ENCODE measurements around the gene CBX1.
"Not testable (repeated sequence)": the region's sequence is repeated elsewhere in the genome, so short reads cannot be mapped to it uniquely, and the experiment has no call there.

Gene CBX1

DNA sequence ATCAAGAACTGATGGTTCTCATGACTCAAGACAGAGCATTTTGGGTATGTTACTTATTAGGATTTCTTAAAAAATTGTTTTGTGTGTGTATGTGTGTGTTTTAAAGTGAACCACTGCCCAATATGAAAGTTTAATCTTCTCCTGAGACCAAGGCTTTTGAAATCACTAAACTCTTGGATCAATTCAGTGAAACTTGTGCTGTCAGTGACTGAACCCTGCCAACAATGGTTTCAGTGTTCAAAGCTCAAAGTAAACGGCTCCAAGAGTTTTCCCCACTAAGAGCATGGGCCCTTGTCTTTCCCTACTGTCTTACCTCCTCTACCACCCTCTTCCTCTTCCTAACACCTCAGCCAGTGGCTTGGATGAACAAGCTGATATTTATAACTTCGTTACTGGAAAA, 31.1 kb downstream of the CBX1 start:
- H3K4me3 Mint-ChIP-seq = no peak overlapping the region
- H3K27ac Mint-ChIP-seq = peak overlapping the region; percentile 24
- ATAC-seq (no peak), DNase-seq (ENCODE audit: low spot score in 2 of 2) (no peak)
- peaks cover 99% of the 10 kb centered on the region for H3K36me3 Mint-ChIP-seq
- no peaks in the 10 kb centered on the region for H3K9me3 Mint-ChIP-seq
- H3K4me1 Mint-ChIP-seq = peaks cover 5% of the 10 kb centered on the region

DNA sequence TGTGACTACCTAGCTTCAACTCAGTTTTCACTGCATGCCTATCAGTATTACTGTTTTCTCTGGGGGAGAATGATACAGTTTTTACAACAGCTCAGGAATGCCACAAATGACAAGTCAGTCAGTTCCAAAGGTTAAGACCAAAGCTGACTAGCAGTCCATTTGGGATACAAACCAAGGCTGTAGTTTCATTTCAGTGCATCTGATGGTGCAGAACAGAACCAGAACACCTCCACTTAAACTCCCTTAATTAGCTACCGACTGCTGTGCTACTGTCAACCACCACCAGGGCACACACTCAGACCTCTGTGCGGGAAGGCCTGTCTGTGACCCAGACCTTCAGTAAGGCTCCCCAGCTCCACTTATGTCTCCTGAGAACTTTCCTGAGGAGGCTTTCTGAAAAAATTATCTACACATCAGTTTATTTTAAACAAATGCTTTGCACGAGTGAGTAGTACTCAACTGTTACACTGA, 32.8 kb downstream of the CBX1 start:
- Mint-ChIP-seq H3K36me3 (peaks cover 99% of the 10 kb centered on the region), H3K4me1 (peaks cover 5% of the 10 kb centered on the region), H3K27ac (no peak overlapping the region), H3K9me3 (no peaks in the 10 kb centered on the region), H3K4me3 (no peak overlapping the region)
- ATAC-seq (peak; percentile 66), DNase-seq (ENCODE audit: low spot score in 2 of 2) (no peak)

DNA sequence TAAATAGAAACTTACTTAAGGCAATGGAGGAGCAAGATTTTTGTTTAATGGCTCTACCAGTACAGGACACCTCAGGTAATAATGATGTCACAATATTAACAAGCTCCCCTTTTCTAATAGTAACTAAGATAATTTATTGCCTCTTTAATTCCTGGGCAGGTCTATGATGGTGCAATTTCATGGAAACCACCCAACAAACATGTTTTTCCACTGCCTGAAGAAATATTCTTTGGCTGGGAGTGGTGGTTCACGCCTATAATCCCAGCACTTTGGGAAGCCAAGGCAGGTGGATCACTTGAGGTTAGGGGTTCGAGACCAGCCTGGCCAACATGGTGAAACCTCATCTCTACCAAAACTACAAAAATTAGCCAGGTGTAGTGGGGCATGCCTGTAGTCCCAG, 33.5 kb downstream of the CBX1 start:
- H3K4me3 Mint-ChIP-seq; H3K9me3 Mint-ChIP-seq; H3K4me1 Mint-ChIP-seq; H3K27ac Mint-ChIP-seq; ATAC-seq; DNase-seq (ENCODE audit: low spot score in 2 of 2): not testable (repeated sequence)
- H3K36me3 Mint-ChIP-seq = peaks cover 99% of the 10 kb centered on the region

DNA sequence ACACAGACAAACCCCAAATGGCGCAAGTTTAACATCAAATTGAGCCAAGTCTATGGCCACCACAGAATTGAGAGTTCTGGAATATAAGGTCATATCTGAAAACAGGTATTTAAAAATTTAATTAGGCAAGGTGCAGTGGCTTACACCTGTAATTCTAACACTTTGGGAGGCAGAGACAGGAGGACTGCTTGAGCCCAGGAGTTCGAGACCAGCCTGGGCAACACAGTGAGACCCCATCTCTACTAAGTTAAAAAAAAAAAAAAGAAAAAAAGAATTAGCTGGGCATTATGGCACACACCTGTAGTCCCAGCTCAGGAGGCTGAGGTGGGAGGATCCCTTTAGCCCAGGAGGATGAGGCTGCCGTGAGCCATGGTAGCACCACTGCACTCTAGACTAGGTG, 34.0 kb downstream of the CBX1 start:
- peaks cover 5% of the 10 kb centered on the region for H3K4me1 Mint-ChIP-seq
- peak overlapping the region; percentile 70 for H3K27ac Mint-ChIP-seq
- peaks cover 99% of the 10 kb centered on the region for H3K36me3 Mint-ChIP-seq
- no peaks in the 10 kb centered on the region for H3K9me3 Mint-ChIP-seq
- no peak for DNase-seq (ENCODE audit: low spot score in 2 of 2)
- no peak for ATAC-seq
- H3K4me3 Mint-ChIP-seq = no peak overlapping the region

DNA sequence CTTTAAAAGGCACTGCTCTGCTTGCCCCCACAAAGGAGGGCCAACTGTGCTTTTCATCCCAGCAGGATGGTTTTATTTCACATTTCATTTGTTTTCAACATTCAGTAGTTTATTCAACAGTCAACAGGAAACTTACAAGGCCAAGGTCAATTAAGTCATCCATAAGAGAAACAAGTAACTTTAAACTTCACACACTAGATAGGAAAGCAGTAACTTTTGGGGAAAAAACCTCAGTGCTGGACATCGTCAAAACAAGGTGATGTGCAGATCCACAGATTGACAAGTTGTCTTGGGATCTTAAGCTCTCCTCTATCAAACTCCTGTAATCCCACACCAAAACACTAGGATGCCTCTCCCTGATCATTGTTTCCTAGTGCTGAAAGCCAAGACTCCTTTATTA, 34.6 kb downstream of the CBX1 start:
- no peak for DNase-seq (ENCODE audit: low spot score in 2 of 2)
- Mint-ChIP-seq H3K9me3 (no peaks in the 10 kb centered on the region), H3K27ac (peak overlapping the region; percentile 70), H3K4me1 (peaks cover 5% of the 10 kb centered on the region), H3K4me3 (no peak overlapping the region), H3K36me3 (peaks cover 100% of the 10 kb centered on the region)
- no peak for ATAC-seq

DNA sequence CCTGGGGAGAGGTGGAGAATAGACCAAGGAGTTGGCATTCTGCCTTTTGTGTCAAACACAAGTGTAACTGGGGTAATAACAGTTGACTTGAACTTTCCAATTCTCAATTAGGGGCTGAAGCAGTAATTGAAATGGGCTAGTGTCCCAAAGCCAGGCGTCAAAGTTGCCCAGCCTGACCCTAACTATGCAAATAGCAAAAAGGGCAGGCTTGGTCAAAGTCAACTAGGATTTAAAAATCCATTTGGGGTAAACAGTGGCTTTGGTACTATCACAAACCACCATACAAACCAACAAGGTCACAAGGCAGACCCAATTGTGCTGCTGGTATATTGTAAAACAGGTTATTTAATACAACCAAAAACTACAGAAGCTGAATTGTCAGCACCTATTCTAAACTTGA, 35.1 kb downstream of the CBX1 start:
- Mint-ChIP-seq H3K9me3 (no peaks in the 10 kb centered on the region), H3K4me1 (peaks cover 5% of the 10 kb centered on the region), H3K27ac (peak overlapping the region; percentile 70), H3K4me3 (no peak overlapping the region), H3K36me3 (peaks cover 100% of the 10 kb centered on the region)
- DNase-seq (ENCODE audit: low spot score in 2 of 2) (no peak), ATAC-seq (no peak)

DNA sequence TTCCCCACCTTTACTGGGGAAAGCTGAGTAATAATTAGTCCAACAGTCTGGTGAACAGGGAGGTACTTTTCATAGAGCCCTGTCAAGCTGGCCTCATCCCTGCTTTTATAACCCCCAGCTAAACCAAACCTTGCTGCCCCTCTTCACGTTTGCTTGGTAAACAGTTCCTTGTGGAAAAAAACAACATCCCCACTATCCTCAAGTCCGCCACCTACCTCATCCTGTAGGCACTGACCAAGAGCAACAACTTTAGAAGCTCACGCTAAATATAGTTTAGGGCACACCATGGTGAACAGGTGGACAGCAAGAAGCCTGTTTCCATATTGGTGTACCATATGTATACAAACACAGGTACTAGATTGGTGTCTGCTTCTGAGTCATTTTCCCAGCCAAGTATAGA, 36.6 kb downstream of the CBX1 start:
- H3K27ac Mint-ChIP-seq = no peak overlapping the region
- ATAC-seq (no peak), DNase-seq (ENCODE audit: low spot score in 2 of 2) (no peak)
- H3K4me1 Mint-ChIP-seq = peaks cover 14% of the 10 kb centered on the region
- H3K36me3 Mint-ChIP-seq = peaks cover 100% of the 10 kb centered on the region
- no peak overlapping the region for H3K4me3 Mint-ChIP-seq
- H3K9me3 Mint-ChIP-seq = no peaks in the 10 kb centered on the region

DNA sequence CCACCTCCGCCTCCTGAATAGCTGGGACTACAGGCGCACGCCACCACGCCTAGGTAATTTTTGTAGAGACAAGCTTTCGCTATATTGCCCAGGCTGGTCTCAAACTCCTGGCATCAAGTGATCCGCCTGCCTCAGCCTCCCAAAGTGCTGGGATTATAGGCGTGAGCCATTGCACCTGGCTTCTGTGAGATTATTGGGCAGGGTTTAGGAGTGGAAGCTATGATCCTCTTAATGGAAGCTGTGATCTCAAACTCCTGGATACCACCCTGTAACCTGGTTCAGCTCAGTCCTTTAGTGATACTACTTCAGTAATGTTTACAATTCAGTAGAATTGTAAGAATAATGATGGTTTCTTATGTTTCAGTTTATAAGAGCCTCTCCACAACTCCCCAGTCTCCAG, 39.0 kb downstream of the CBX1 start:
- Mint-ChIP-seq H3K4me1 (peaks cover 29% of the 10 kb centered on the region), H3K27ac (no peak overlapping the region), H3K9me3 (no peaks in the 10 kb centered on the region), H3K36me3 (peaks cover 100% of the 10 kb centered on the region), H3K4me3 (no peak overlapping the region)
- ATAC-seq (no peak), DNase-seq (ENCODE audit: low spot score in 2 of 2) (no peak)

DNA sequence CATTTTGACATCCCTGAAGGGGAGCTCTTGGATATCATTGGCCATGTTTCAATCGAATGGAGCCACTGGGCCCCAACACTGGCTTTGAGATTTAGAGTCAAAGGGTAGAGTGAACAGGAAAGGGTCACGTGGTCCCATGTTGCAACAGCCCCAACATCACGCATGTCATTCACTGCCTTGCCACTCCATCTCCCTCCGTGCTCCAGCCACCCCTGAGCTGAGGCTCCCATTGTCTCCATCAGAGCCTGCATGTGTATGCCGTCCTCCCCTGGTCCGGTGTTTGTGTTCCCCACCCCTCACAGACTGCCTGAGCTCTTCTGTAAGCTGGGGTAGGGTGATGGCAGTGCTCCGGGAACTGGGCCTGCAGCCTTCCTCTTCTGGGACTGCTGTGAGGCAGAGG, 41.0 kb downstream of the CBX1 start:
- peak overlapping the region; percentile 7 for H3K27ac Mint-ChIP-seq
- DNase-seq (ENCODE audit: low spot score in 2 of 2) = no peak
- no peak overlapping the region for H3K4me3 Mint-ChIP-seq
- H3K9me3 Mint-ChIP-seq = no peaks in the 10 kb centered on the region
- no peak for ATAC-seq
- H3K4me1 Mint-ChIP-seq = peaks cover 44% of the 10 kb centered on the region
- peaks cover 100% of the 10 kb centered on the region for H3K36me3 Mint-ChIP-seq

DNA sequence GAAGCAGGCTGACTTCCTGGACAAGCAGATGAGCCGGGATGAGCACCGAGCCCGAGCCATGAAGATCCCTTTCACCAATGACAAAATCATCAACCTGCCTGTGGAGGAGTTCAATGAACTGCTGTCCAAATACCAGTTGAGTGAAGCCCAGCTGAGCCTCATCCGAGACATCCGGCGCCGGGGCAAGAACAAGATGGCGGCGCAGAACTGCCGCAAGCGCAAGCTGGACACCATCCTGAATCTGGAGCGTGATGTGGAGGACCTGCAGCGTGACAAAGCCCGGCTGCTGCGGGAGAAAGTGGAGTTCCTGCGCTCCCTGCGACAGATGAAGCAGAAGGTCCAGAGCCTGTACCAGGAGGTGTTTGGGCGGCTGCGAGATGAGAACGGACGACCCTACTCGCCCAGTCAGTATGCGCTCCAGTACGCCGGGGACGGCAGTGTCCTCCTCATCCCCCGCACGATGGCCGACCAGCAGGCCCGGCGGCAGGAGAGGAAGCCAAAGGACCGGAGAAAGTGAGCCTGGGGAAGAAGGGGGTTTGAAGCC, 42.1 kb downstream of the CBX1 start:
- peak overlapping the region; percentile 86 for H3K27ac Mint-ChIP-seq
- ATAC-seq = no peak
- no peak for DNase-seq (ENCODE audit: low spot score in 2 of 2)
- peaks cover 49% of the 10 kb centered on the region for H3K4me1 Mint-ChIP-seq
- H3K36me3 Mint-ChIP-seq = peaks cover 94% of the 10 kb centered on the region
- no peak overlapping the region for H3K4me3 Mint-ChIP-seq
- no peaks in the 10 kb centered on the region for H3K9me3 Mint-ChIP-seq

DNA sequence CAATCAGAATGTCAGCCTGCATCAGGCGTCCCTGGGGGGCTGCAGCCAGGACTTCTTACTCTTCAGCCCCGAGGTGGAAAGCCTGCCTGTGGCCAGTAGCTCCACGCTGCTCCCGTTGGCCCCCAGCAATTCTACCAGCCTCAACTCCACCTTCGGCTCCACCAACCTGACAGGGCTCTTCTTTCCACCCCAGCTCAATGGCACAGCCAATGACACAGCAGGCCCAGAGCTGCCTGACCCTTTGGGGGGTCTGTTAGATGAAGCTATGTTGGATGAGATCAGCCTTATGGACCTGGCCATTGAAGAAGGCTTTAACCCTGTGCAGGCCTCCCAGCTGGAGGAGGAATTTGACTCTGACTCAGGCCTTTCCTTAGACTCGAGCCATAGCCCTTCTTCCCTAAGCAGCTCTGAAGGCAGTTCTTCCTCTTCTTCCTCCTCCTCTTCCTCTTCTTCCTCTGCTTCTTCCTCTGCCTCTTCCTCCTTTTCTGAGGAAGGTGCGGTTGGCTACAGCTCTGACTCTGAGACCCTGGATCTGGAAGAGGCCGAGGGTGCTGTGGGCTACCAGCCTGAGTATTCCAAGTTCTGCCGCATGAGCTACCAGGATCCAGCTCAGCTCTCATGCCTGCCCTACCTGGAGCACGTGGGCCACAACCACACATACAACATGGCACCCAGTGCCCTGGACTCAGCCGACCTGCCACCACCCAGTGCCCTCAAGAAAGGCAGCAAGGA, 42.7 kb downstream of the CBX1 start:
- DNase-seq (ENCODE audit: low spot score in 2 of 2) (no peak), ATAC-seq (no peak)
- Mint-ChIP-seq H3K4me1 (peaks cover 52% of the 10 kb centered on the region), H3K9me3 (no peaks in the 10 kb centered on the region), H3K36me3 (peaks cover 94% of the 10 kb centered on the region), H3K4me3 (no peak overlapping the region), H3K27ac (peak overlapping the region; percentile 86)

DNA sequence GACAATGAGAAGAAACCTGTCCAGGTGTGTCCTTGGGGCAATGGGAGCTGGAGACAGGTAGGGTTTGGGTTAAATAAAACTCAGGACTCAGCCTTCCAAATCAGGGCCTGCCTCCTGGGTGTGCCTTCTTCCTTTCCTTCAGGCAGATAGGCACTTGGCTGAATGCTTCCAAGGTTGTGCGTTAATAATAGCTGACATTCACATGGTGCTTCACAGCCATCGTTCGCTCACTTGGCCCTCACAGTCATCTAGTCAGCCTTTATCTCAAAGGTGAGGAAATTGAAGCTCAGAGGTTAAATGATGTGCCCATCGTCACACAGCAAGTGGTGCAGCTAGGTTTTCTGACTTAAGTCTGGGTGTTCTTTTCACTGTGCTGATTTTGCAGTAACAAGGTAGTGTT, 43.7 kb downstream of the CBX1 start:
- Mint-ChIP-seq H3K27ac (peak overlapping the region; percentile 97), H3K4me3 (no peak overlapping the region), H3K4me1 (peaks cover 61% of the 10 kb centered on the region), H3K9me3 (no peaks in the 10 kb centered on the region), H3K36me3 (peaks cover 94% of the 10 kb centered on the region)
- DNase-seq (ENCODE audit: low spot score in 2 of 2) (no peak), ATAC-seq (no peak)

DNA sequence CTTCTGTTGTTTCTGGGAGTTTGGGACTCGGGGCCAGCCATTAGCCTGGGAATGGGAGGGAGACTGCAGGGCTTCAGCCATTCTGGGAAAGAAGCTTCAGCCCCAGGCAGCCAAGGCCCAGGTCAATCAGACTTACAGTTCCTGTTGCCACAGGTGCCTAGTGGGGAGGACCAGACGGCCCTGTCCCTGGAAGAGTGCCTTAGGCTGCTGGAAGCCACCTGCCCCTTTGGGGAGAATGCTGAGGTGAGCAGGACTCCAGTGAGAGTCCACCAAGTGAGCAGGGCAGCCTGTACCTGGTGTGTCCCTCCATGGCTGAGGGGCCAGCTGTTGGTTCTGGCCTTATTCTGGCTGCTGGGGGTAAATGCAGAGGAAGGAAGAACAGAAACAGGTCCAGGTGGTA, 44.4 kb downstream of the CBX1 start:
- H3K9me3 Mint-ChIP-seq = no peaks in the 10 kb centered on the region
- H3K4me1 Mint-ChIP-seq = peaks cover 68% of the 10 kb centered on the region
- ATAC-seq (no peak), DNase-seq (ENCODE audit: low spot score in 2 of 2) (no peak)
- H3K27ac Mint-ChIP-seq = peak overlapping the region; percentile 97
- peak overlapping the region; percentile 68 for H3K4me3 Mint-ChIP-seq
- peaks cover 94% of the 10 kb centered on the region for H3K36me3 Mint-ChIP-seq

DNA sequence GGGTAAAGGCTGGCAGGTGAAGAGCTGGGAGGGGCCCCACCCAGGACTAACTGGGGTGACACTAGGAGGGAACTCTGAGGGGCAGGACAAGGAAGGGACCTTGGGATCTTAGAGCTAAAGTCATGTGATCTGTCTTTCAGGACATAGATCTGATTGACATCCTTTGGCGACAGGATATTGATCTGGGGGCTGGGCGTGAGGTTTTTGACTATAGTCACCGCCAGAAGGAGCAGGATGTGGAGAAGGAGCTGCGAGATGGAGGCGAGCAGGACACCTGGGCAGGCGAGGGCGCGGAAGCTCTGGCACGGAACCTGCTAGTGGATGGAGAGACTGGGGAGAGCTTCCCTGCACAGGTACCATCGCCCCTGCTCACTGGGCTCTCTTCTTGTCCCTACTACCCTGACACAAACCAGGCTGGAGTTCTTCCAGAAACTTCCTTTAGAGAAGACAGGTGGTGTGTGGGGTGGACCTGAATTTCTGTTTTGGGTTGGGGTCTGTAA, 45.0 kb downstream of the CBX1 start:
- no peaks in the 10 kb centered on the region for H3K9me3 Mint-ChIP-seq
- peak overlapping the region; percentile 68 for H3K4me3 Mint-ChIP-seq
- H3K36me3 Mint-ChIP-seq = peaks cover 94% of the 10 kb centered on the region
- no peak for DNase-seq (ENCODE audit: low spot score in 2 of 2)
- H3K27ac Mint-ChIP-seq = peak overlapping the region; percentile 97
- no peak for ATAC-seq
- H3K4me1 Mint-ChIP-seq = peaks cover 74% of the 10 kb centered on the region

DNA sequence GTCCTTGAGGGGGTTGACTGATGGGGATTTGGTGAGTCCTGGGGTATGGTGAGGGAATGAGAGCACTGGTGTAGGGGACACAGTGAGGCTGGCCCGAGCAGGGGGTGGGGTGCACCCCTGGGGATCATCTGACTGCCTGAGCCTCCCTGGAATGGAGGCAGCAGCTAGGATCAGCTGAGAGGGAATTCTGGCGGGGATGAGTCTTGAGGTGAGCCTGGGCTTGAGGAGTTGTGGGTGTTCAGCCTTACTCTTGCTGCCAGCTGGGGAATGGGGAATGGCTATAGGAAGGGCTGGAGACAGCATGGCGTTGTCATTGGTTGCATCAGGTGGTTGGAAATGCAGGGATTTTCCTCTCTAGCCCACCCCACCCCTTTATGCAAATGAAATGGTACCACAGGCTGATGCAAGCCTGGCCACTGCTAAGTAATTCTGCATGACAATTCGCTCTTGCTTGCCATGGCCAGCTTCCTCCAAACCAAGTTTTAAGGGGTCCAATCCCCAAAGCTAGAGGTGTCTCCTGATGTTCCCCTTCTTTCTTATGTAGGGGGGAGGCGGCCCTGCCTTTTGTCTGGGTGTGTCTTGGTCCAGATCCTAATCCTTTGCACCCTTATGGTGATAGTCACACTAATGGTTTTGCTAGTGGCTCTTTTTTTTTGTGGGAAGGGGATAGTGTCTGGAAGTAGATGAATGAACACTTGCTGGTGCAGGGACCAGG, 45.6 kb downstream of the CBX1 start:
- peak in 1 of 2 donors; percentile 66 for DNase-seq (ENCODE audit: low spot score in 2 of 2)
- H3K27ac Mint-ChIP-seq = peak overlapping the region; percentile 97
- peaks cover 94% of the 10 kb centered on the region for H3K36me3 Mint-ChIP-seq
- peaks cover 78% of the 10 kb centered on the region for H3K4me1 Mint-ChIP-seq
- H3K4me3 Mint-ChIP-seq = peak overlapping the region; percentile 68
- peak; percentile 77 for ATAC-seq
- H3K9me3 Mint-ChIP-seq = no peaks in the 10 kb centered on the region

Data from stimulated activated effector memory CD8-positive, alpha-beta T cell treated with anti-CD3 and anti-CD28 coated beads, Interleukin-12 subunit alpha, Interleukin-12 subunit beta, amount 100 ng/mL, for 72 hours (primary cell).